GM19397 (cell line): ENCODE measurements around the gene ADAMTS6.

Experiments used
- ATAC-seq: cut with Tn5 transposase; IDR thresholded peaks from one replicate; pipeline ENCODE4 v1.9.1; 2021; ENCODE audit warnings: mild to moderate bottlenecking, moderate library complexity; ENCODE audit not compliant: unreplicated experiment

Gene ADAMTS6

GRCh38 chr5:65475336-65475735, 6.4 kb downstream of the ADAMTS6 start:
- no peak for ATAC-seq

DNA sequence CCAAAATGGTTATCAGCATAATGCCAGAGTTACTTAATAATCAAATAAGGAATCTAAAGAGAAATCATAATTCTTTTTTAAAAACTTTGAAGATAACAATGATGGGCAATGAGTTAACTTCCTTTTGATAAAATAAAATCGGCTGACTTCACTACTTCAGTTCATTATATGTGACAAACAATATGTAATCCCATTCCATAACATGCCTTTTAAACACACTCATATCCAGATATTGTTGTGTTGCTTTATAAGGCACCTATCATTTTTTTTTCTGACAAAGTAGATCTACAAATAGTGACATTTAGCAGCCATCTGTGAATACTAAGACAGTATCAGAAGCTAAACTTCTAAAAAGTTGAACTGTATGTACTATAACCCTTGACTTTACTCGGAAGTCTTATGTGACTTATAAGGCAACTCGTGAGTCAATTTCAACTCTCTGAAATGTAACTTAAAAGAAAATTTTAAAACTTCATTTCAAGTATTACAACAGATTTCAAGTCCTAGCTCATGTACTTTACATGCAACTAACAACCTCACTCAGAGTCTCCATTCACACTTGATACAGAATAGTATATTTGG, 7.5 kb downstream of the ADAMTS6 start:
- ATAC-seq, result no peak

- ATAC-seq, result no peak
Observed at GRCh38 chr5:65468633-65469032, 13.1 kb downstream of the ADAMTS6 start.

GRCh38 chr5:65462139-65462705, 19.5 kb downstream of the ADAMTS6 start:
- no peak for ATAC-seq

DNA sequence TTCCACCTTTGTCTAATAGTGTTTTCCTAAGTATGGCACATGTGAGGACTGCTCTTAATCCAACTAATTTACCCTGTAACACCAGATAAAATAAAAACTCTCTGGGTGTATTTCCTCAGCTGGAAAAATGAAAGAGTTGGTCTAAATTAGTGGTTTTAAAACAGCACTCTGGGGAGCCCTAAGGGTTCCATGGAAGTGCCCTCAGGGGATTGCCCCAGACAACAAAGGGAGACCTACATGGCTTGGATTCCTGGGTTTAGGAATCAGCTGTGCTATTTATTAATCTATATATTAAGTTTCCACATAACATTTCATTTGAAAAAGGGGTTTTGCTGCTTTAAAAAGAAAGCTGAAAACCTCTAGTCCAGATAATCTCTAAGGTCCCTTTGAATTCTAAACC, 20.2 kb downstream of the ADAMTS6 start:
- no peak for ATAC-seq

- no peak for ATAC-seq
Observed at GRCh38 chr5:65459995-65460394, 21.7 kb downstream of the ADAMTS6 start.

DNA sequence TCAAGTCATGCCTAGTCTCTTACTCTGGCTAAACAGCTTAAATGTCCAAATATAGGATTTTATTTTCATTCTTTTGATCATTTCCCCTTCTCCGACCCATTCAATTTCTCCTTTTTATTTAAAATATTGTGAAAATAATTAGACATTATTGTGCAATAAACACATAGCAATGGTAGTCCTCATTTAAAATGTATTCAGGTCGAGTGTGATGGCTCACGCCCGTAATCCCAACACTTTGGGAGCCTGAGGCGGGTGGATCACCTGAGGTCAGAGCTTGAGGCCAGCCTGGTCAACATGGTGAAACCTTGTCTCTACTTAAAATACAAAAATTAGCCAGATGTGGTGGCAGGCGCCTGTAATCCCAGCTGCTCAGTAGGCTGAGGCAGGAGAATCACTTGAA, 26.7 kb downstream of the ADAMTS6 start:
- ATAC-seq, result no peak

- ATAC-seq, result no peak
Observed at GRCh38 chr5:65451436-65451835, 30.3 kb downstream of the ADAMTS6 start.

- no peak for ATAC-seq
Observed at GRCh38 chr5:65446682-65447081, 35.0 kb downstream of the ADAMTS6 start.

- ATAC-seq, result no peak
Observed at GRCh38 chr5:65441800-65442199, 39.9 kb downstream of the ADAMTS6 start.

DNA sequence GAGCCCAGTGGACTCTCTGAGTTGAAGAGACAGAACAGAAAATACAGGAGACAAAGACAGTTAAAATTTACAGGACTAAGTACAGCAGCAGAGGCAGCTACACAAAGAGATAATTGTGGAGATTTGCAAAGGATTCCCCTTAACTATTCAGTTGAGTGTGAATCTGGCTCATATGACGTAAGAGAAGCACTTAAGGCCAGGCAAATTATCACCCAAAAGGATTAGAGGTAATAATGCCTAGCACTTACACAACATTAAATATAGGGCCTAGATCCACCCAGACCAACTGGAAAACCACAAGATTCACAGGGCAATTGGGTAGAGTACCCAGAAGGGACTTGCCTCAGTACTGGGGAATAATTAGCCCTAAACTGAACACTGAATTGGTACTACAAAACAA, 41.3 kb downstream of the ADAMTS6 start:
- no peak for ATAC-seq

- ATAC-seq, result no peak
Observed at GRCh38 chr5:65434122-65434521, 47.6 kb downstream of the ADAMTS6 start.

DNA sequence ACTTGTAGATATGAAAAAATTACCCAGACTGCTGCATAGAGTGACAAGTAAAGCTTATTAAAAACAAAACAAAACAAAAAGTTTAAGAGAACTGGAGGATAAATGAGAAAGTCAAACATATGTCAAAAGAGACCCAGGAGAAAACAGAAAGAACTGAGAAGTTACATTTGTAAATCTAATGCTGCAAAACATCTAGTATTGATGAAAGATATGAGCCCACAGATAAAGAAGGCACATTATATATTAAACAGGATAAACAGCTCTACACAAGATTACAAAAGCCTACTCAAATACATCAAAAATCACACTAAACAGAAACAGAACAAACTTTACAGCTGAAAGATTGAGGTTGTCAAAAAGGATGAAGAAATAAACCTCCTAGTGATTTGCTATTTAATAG, 55.1 kb downstream of the ADAMTS6 start:
- no peak for ATAC-seq

GRCh38 chr5:65423623-65424022, 58.1 kb downstream of the ADAMTS6 start:
- no peak for ATAC-seq

GRCh38 chr5:65418661-65419060, 63.1 kb downstream of the ADAMTS6 start:
- no peak for ATAC-seq

DNA sequence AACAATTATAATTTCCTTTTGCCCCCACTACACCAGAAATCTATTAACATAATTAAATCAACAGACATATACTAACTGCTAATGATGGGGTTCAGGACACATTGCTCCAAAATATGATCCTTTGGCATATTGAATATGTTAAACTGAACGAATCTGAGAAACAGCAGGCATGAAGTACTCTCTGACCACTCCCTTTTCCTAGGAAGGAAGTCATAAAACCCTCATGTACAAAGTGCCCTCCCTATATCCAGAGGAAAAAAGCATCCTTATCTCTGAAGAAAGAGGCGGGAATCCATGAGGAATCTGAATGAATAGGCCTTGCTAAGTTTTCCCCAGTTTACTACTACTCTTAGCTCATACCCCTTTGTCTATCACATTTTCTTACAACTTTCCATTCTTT, 67.9 kb downstream of the ADAMTS6 start:
- ATAC-seq, result no peak

GRCh38 chr5:65412842-65413241, 68.9 kb downstream of the ADAMTS6 start:
- no peak for ATAC-seq

- no peak for ATAC-seq
Observed at GRCh38 chr5:65411356-65411755, 70.4 kb downstream of the ADAMTS6 start.

DNA sequence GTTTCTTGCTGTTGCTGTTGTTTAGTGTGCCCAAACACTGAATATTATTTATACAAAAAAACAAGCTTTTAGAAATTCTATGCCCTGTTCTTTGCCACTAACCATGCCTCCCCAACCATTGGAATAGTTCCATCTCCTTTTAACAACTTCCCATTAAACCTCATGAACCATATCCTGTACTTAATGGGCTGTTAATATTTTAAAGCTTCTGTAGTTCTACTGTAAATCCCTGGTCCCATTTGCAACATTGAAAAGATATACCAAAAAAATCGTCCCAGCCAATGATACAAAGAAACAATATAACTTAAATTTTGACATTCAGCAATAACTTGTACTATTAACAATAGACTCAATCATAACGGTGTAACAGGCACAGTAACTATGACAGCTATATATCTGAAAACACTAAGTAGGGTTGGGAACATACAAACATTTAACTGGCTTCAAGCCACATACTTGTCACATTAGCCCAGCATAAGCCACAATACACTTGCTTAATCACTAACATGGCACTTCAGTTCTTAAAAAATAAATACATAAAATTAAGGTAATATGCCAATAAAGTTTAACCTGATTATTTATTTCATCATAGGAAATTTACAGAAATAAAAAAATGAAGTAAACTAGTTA, 86.1 kb downstream of the ADAMTS6 start:
- no peak for ATAC-seq

GRCh38 chr5:65394087-65394486, 87.6 kb downstream of the ADAMTS6 start:
- no peak for ATAC-seq

DNA sequence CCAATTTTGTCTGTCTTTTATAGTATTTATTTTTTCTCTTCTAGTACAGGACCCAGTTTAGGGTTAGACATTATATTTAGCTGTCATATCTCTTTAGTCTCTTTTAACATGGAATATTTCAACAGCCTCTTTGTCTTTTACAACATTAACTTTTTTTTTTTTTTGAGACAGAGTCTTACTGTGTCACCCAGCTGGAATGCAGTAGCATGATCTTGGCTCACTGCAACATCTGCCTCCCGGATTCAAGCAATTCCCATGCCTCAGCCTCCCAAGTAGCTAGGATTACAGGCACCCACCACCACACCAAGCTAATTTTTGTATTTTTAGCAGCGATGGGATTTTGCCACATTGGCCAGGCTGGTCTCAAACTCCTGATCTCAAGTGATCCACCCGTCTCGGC, 90.1 kb downstream of the ADAMTS6 start:
- ATAC-seq, result no peak

- ATAC-seq, result no peak
Observed at GRCh38 chr5:65390208-65390607, 91.5 kb downstream of the ADAMTS6 start.

- no peak for ATAC-seq
Observed at GRCh38 chr5:65383859-65384258, 97.9 kb downstream of the ADAMTS6 start.
